Kidney epithelial cell (primary cell): ENCODE results near the gene PIN4. TPM values are rescaled to one million over a fixed set of nuclear protein-coding genes. Genes with fewer than 3 reads are reported as not detected.

ENCODE experiments used
- DNase-seq: peaks from one replicate; pipeline ENCODE4 v3.0.0-alpha.2; 2010; ENCODE audit warnings: low read depth
- H3K27me3 ChIP-seq: 2 replicates; pipeline ENCODE4 v1.6.0; 2011; ENCODE audit warnings: low read length; ENCODE audit not compliant: control insufficient read depth, insufficient read depth
- H3K36me3 ChIP-seq: 2 replicates; pipeline ENCODE4 v1.5.1; 2011; ENCODE audit warnings: low read length; ENCODE audit not compliant: control insufficient read depth, insufficient read depth
- H3K4me3 ChIP-seq: 2 replicates; pipeline ENCODE4 v1.5.1; 2011; ENCODE audit warnings: low read depth, mild to moderate bottlenecking, control low read depth, low read length
- total RNA-seq: library from RNA; depleted of rRNA; stranded (reverse); fragments of >200 nt; gene quantifications from 2 replicates; pipeline ENCODE4 v1.2.3, GENCODE V29; 2015
- TF ChIP-seq, protein P1 (sequence below): IDR thresholded peaks from 2 replicates; pipeline ENCODE4 v1.5.1; 2011; ENCODE audit warnings: mild to moderate bottlenecking, moderate library complexity, low read length, control low read depth, inconsistent platforms; ENCODE audit not compliant: insufficient read depth, poor library complexity, severe bottlenecking

The PIN4 gene
- total RNA-seq, result 7.1 and 9.0 TPM in 2 replicates

DNA sequence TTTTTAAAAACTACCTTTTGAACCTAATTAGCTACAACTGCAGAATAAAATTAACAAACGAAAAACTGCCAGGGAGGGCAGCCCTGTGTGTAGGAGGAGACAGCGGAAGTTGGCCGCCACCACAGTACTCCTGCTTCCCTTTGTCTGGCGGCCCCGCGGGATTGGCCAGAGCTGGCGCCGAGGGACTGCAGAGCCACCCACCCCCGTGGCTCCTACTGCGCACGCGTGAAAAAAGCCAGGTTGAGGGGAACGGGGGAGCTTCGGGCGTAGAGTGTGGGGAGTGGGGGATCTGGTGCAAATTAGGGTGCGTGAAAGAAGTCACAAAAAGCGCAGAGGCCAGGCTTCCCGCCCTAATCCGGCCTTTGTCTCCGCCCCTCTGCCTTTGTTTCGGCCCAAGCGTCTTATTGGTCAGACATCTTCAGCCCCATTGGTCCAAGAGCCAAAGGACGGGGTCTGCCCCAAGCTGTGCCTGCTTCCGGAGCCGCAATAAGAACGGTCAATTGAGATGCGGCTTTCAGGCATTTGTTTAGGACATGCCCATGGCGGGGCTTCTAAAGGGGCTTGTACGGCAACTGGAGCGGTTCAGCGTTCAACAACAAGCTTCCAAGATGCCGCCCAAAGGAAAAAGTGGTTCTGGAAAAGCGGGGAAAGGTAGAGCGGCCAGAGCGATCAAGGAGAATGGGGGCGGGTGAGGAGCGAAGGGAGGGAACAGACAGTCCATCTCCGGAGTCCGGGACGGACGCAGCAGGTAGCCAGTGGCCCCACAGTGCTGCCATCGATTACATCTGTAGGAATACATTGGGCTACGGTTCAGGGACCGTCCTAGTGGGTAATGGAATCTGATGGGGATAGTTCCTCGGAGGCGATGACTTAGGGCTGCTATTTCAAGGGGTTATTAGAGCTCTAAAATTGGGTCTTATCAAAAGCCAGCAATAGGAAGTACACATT is at the start of gene PIN4:
Gene PIN4 (plus strand): TSS at position 580 of the 948 bp plus-strand sequence. CDS start 29 bp downstream, at position 609.
- no peaks in the 10 kb centered on the region for H3K27me3 ChIP-seq
- TF ChIP-seq, protein P1, sequence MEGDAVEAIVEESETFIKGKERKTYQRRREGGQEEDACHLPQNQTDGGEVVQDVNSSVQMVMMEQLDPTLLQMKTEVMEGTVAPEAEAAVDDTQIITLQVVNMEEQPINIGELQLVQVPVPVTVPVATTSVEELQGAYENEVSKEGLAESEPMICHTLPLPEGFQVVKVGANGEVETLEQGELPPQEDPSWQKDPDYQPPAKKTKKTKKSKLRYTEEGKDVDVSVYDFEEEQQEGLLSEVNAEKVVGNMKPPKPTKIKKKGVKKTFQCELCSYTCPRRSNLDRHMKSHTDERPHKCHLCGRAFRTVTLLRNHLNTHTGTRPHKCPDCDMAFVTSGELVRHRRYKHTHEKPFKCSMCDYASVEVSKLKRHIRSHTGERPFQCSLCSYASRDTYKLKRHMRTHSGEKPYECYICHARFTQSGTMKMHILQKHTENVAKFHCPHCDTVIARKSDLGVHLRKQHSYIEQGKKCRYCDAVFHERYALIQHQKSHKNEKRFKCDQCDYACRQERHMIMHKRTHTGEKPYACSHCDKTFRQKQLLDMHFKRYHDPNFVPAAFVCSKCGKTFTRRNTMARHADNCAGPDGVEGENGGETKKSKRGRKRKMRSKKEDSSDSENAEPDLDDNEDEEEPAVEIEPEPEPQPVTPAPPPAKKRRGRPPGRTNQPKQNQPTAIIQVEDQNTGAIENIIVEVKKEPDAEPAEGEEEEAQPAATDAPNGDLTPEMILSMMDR, result no peak
- no peaks in the 10 kb centered on the region for H3K36me3 ChIP-seq
- peak; percentile 83 for DNase-seq
- H3K4me3 ChIP-seq, result peak within 1 kb of the TSS; percentile 91

DNA sequence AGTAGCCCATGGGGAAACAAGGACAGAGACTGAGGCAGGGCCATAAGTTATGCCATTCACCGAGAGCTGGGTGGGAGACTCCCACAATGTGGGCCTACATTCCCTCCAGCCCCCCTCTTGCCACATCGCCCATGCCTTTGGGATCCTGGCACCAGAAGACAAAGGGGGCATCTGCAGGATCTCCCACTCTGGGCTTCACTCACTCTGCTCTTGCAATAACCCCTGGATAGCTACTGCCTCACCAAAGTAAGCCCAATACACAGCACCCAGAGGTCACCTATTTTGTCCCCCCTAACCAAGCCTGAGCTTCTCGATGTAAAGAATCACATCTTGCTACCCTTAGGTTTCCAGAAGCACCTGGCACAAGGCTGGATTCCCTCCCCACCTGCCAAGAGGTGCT is 49.1 kb upstream of the PIN4 start:
- Histone ChIP-seq H3K4me3 (no peak overlapping the region), H3K27me3 (peaks cover 3% of the 10 kb centered on the region), H3K36me3 (no peaks in the 10 kb centered on the region)
- no peak for DNase-seq
- TF ChIP-seq, protein P1, result no peak

DNA sequence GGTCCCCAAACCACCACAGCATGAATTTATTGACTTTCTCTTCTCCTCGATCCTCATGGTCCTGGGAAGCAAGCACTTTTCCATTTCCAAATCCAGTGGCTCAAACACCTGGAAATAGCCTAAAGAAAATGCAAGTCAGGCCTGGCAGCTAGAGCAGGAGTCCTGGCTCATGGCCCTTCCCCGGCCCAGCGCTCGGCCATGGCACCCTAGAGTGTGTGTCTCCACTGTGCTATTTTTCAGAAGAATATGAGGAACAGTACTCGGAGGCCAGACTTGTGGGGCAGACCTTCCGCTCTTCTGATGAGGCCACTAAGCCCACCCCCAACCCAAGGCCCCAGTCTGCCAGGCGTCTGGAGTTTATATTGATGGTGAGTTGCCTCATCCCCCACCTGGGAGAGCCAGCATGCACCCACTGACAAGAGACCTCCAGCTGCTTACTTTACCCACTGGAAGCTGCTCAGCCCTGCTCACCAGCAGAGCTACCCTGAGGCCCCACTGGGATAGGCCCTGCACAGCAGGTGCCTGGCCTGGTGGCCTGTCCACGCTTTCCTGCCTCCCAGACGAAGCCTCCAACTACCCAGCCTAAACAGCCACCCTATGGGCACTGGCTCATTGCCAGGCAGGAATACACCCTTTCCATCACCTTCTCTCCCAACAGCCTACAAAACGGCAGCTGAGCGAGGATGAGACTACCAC is 47.6 kb upstream of the PIN4 start:
- Histone ChIP-seq H3K36me3 (no peaks in the 10 kb centered on the region), H3K27me3 (peaks cover 1% of the 10 kb centered on the region), H3K4me3 (no peak overlapping the region)
- TF ChIP-seq, protein P1, result no peak
- DNase-seq, result no peak

DNA sequence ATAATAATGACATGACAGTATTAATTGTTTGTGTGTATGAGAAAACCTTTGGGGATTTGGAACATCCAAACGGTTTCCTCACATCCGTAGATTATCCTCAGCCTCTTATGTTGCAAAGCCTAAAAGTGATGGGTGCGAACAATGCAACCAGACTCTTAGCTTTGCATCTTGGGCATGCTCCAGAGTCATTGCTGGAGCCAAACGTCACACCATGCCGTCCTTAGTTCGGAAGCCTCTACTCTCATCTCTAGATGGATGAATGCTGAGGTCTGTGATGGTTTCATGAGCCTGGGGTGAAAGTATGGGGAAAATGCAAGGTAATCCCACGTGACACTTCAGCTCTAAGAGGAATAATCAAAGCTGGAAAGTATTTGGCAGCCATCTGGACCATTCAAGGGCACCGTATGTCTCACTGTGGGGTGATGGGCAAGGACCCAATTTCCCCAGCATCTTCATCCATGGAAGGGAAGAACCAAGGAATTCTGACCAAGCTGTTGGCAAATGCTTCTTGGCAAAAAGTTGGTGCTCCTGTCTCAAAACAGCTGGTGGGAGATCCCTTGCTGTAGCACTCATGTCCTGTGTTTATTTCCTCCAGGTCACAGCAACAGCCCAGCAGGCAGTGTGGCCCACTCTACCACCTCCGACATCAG is 43.6 kb upstream of the PIN4 start:
- Histone ChIP-seq H3K27me3 (no peaks in the 10 kb centered on the region), H3K4me3 (no peak overlapping the region), H3K36me3 (no peaks in the 10 kb centered on the region)
- TF ChIP-seq, protein P1, result no peak
- DNase-seq, result no peak

DNA sequence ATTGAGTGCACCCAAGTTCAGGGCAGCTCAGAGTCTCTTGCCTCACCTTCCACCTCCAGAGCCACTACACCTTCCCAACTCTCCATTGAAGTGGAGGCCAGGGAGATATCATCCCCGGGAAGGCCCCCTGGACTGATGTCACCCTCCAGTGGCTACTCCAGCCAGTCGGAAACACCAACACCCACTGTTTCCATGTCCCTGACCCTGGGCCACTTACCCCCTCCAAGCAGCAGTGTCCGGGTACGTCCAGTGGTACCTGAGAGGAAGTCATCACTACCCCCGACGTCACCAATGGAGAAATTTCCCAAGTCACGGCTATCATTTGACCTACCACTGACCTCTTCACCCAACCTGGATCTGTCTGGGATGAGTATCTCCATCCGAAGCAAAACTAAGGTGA is 42.0 kb upstream of the PIN4 start:
- TF ChIP-seq, protein P1, result no peak
- no peak overlapping the region for H3K4me3 ChIP-seq
- no peaks in the 10 kb centered on the region for H3K27me3 ChIP-seq
- DNase-seq, result no peak
- H3K36me3 ChIP-seq, result no peaks in the 10 kb centered on the region
